OCI-M1 (cell line): ENCODE data around the gene KPNB1.
A peak's percentile ranks its signal among the peaks of the same experiment; 100 is the strongest.
"Not testable (repeated sequence)": the region's sequence is repeated elsewhere in the genome, so short reads cannot be mapped to it uniquely, and the experiment has no call there.

ENCODE experiments used
- DNase-seq: peaks from one replicate; lab custom pipeline; 2025; lab: John Stamatoyannopoulos, UW

Gene KPNB1

GRCh38 chr17:47676510-47677165 lies 26.9 kb downstream of the KPNB1 start:
- DNase-seq: no peak

DNA sequence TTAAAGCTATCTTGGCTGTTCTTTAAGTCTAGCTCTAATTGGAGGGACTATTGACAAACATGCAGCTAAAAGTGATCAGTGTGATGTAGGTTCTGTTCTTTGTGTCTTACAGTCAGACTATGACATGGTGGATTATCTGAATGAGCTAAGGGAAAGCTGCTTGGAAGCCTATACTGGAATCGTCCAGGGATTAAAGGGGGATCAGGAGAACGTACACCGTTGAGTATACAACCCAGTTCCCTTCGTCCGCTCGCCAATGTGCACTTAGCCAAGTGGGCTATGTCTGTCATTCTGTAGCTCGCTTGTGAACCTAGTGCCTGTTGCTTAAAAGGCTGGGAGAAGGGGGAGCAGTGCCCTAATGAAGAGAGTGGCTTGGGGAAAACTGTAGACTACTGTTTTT lies 28.5 kb downstream of the KPNB1 start:
- no peak for DNase-seq

DNA sequence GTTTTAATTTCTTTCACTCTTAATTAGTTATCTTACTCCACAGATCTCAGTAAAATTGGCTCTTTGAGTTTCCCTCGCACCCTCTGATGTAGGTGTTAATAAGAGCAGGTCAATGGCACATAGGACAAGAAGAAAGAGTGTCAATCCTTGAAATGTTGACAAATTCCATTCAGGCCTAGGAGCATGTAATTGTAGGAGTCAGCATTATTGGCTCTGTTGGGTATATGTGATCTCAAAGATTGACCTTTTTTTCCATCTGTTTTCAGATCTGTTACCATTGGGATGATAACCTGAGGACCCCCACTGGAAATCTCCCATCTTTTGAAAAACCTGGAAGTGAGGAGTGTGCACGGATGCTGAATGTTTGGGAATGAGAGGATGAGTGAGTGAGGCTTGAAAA lies 32.4 kb downstream of the KPNB1 start:
- no peak for DNase-seq

DNA sequence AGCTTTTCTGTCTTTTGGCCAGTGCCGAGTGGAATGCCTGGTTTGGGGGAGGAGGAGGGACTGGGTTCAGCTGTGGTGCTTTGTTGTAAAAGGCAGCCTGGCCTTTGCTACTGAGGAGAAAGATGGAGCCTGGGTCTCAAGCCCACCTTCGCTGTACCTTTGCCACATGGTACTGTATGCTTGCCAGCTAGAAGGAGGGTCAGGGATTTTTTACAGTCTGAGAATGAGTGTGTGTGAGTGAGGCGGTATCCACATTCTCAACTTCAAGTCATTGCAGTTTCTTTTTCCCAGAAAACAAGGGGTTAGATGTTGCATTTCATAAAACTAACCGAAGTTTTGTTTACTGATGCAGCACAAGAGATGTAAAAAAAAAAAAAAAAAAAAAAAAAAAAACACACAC lies 33.0 kb downstream of the KPNB1 start:
- not testable (repeated sequence) for DNase-seq

GRCh38 chr17:47684025-47684424 lies 34.3 kb downstream of the KPNB1 start:
- DNase-seq: no peak

DNA sequence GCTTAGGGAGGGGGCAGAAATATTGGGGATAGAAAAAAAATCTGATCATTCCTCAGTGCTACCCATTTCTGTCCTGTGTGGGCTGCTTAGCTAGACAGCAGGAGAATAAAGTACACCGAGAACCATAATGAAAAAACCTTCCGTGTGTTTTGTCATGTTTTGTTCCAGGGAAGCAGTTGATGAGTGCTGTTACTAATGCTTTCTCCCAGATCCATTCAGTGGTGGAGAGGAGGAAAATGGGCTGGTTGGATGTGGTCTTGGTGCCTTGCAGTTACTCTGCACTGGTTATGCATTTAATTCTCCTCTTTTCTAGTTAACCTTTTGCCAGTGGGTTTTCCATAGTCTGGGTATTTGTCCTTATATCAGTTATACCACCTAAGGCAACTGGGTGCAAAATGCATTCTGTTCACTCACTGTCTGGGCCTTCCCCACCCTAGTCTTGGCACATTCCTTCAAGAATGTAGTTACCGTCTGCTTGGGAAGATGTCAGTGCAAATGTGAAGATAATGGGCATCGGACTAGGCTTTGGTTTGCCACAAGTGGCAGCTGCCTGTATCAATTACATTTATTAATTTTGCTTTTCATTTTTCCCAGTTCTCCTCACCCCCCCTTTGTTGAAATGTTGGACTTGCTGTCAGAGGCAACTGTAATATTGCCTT lies 34.9 kb downstream of the KPNB1 start:
- DNase-seq: no peak

GRCh38 chr17:47685556-47686275 lies 36.0 kb downstream of the KPNB1 start:
- DNase-seq: peak; percentile 9

DNA sequence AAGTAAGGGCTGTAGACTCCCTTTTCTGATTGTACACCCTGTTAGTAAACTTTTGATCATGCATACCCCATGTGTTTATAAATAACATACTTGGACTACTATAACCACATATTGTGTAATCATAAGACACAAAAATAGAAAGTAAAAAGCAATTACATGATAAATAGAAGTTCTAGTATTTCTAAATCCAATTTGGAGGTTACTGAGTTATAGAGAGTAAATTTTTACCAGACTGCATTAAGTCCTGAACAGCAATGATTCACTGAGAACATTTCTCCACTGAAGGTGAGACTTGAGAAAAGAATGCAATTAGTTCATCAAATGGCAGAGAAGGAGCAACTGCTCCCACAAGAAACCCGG lies 36.5 kb downstream of the KPNB1 start:
- DNase-seq: no peak

DNA sequence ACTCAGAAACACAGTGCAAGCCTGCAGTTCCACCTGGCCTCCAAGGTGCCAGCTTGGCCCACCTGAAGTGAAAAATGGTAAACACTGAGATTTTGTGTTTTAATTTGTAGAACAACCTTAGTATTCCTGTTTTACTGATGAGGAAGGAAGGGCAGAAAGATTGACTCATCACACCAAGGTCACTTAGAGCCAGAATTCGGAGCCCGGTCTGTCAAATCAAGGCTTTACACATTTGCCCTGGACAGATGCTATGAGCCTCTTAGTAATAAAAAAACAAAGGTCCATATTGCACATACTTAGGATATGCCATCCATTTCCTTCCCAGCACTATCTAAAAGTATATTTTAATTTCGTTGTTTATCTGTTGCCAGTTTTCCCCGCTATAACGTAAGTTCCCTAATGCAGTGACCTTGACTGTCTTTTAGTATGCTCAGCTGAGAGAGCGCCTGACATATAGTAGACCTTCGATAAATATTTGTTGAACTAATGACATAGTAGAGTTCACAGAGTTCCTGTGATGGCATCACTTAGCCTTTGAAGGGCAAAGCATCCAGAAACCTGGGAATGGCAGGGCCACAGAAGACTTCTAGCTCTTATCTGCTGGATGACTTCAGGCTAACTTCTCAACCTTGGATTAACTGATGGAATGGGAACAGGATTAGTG lies 37.1 kb downstream of the KPNB1 start:
- no peak for DNase-seq

GRCh38 chr17:47687328-47687690 lies 37.6 kb downstream of the KPNB1 start:
- no peak for DNase-seq

GRCh38 chr17:47687748-47688147 lies 38.0 kb downstream of the KPNB1 start:
- DNase-seq: peak; percentile 46

- DNase-seq: no peak
Observed at GRCh38 chr17:47690121-47690520, 40.4 kb downstream of the KPNB1 start.

DNA sequence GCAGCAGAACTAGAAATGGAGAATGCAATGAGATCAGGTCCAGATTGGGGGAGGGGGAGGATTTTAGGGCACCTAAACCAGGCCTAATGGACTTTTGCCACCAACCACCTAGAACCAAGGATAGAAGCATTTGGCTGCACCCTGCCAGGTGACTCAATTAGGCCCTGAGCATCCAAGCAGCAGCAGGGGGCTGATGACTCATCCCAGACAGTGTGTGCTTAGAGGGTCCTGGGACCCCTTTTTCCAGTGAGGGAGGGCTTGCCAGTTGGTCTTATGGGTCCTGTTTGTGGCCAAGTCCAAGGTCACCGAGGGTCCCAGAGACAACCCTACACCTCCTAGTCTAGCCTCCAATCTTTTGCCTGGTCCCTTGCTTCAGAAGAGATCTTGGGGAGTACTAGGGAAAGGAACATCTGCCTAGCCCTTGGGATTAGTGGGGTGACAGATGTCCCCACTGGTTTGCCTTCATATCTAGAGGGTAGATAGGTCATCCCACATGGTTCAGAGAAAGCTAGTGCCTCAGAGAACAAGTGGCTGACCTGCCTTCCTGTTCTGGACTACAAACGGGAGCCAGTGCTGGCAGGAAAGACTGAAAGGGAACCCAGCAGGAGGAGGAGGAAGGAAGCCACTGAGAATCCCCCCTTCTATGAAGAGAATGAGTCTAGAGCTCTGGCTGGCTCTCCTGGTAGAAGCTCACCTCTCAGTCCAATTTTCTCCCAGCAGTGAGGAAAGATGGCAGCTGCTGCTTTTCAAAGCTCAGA lies 42.6 kb downstream of the KPNB1 start:
- DNase-seq: no peak

DNA sequence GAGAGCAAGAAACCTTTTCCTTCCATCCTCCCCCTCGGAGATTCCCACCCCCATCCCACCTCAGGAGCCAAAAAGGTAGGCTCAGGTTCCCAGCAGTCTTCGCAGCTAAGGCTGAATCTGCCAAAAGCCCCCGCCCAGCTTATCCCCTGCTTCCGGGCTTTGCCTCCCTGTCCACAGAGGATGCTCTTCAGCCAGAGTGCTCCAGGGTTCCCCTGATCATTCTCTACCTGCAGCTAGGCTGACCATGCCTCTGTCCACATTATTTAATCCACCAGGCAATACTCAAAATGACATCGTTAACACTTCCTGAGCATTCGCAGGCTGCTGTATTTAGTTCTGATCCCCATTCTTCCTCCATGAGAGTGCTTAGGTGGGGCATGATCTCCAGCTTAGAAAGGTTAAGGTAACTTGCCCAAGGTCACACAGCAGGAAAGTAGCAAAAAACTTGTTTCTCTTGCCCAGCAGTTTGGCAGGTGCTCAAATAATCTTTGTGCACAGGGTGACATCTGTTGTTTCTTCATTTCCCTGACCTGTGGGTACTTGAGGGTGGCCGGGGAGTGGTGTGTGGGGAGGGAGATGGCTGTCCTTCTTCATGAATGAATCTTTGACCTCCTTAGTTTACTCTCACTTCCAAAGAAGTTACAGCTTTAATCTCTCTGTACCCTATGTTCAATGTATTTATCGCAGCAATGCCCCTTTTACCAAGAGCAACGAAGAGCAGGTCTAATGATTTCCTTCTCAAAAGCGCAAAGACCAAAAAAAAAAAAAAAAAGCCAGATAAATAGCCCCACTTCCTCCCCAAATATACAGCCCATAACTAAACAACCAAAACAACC lies 43.4 kb downstream of the KPNB1 start:
- peak; percentile 67 for DNase-seq

- peak; percentile 79 for DNase-seq
Observed at GRCh38 chr17:47693731-47694580, 44.2 kb downstream of the KPNB1 start, which contains the start of gene TBKBP1. Gene TBKBP1, plus strand, starts transcription at chr17:47694161. Its CDS starts 1,952 bp downstream, at chr17:47696113.

DNA sequence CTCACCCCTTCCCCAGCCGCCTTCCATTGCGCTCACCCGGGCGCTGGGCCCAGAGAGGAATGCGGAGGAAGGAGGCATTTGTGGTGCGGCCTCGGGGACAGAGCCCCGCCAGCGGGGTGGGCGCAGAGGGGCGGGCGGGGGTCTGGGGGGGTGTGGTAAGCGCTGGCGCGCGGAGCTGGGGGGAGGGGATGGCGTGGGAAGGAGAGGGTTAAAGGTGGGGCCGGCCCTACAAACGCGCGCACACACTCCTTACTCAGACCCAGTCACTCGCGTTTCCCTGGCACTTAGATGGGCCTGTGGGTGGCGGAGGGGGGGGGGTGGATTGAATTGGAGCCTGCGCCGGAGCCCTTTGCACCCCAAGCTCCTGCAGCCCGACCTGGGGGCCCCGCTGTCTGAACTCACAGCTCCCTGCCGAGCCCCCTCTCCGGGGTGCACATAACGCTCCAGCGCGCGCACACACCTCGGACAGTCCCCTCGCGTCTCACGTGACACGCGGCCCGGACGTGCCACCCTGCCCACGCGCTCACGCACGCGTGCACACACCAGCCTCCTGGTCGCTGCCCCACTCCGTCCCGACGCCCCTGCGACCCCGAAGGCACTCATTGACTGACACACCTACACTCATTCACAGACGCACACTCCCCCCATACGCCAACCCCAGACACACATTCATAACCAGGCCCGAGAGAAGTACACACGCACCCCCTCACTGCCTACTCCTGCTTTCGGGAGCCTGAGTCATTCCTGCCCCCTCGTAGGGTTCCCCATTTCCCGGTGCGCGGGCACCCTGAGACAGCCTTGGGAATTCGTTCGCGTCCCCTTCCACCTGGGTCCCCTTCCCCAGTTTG lies 45.1 kb downstream of the KPNB1 start:
- peak; percentile 75 for DNase-seq

- DNase-seq: peak; percentile 58
Observed at GRCh38 chr17:47695429-47696376, 46.0 kb downstream of the KPNB1 start.
